OCI-LY1 (cell line): ENCODE results near the gene CTPS1.

Experiments
- CTCF ChIP-seq: fragments of 200-600 bp; sonication (generic), shearing (Covaris generic); IDR thresholded peaks from 2 replicates; pipeline ENCODE4 v1.5.1; 2017; ENCODE audit warnings: mild to moderate bottlenecking, antibody characterized with exemption, low read length, moderate library complexity, mixed read lengths
- EZH2 ChIP-seq: fragments of 200-600 bp; sonication (generic), shearing (Covaris generic); IDR thresholded peaks from 2 replicates; pipeline ENCODE4 v1.8.0; 2017; ENCODE audit warnings: borderline replicate concordance, mixed run types, mild to moderate bottlenecking, antibody characterized with exemption, low read length, moderate library complexity, mixed read lengths

GRCh38 chr1:41028034-41028642 lies 48.6 kb downstream of the CTPS1 start:
- TF ChIP-seq CTCF (no peak), EZH2 (no peak)
